Keratinocyte (primary cell): ENCODE data around the gene DEPDC7. TPM values are rescaled to one million over a fixed set of nuclear protein-coding genes. Genes with fewer than 3 reads are reported as not detected.

ENCODE experiments used
- DNase-seq: peaks from one replicate; pipeline ENCODE4 v3.0.0-alpha.2; 2011; ENCODE audit warnings: low read depth, missing footprints, low spot score
- FAIRE-seq: peaks from 2 replicates; lab custom pipeline; 2011; peaks lifted over from hg19 to GRCh38; lab: Jason Lieb, UNC
- H2AFZ ChIP-seq: 2 replicates; pipeline ENCODE4 v1.6.0; 2012; ENCODE audit warnings: low read length, control low read depth, inconsistent platforms; ENCODE audit not compliant: control insufficient read depth
- H3K27ac ChIP-seq: 2 replicates; pipeline ENCODE4 v1.5.1; 2011; ENCODE audit warnings: low read length; ENCODE audit not compliant: control insufficient read depth, insufficient read depth
- H3K27me3 ChIP-seq: 3 replicates; pipeline ENCODE4 v1.6.0; 2011; ENCODE audit warnings: low read length; ENCODE audit not compliant: control insufficient read depth, insufficient read depth; ENCODE audit errors: extremely low read depth
- H3K36me3 ChIP-seq, 2 experiments: 2 replicates in 1 of 2; 3 replicates in 1 of 2; pipeline ENCODE4 v1.5.1; 2011; ENCODE audit warnings: low read length in 2 of 2, mild to moderate bottlenecking in 1 of 2; ENCODE audit not compliant: control insufficient read depth in 2 of 2, insufficient read depth in 2 of 2; ENCODE audit errors: extremely low read depth in 1 of 2
- H3K4me1 ChIP-seq: 3 replicates; pipeline ENCODE4 v1.5.1; 2011; ENCODE audit warnings: low read length; ENCODE audit not compliant: control insufficient read depth, insufficient read depth; ENCODE audit errors: extremely low read depth
- H3K4me2 ChIP-seq: 3 replicates; pipeline ENCODE4 v1.6.0; 2011; ENCODE audit warnings: low read depth, low read length; ENCODE audit not compliant: control insufficient read depth, insufficient read depth; ENCODE audit errors: extremely low read depth
- H3K4me3 ChIP-seq, 3 experiments: fragments of 200-600 bp in 1 of 3; sonication (generic) in 1 of 3; 2 replicates in 2 of 3; 3 replicates in 1 of 3; pipeline ENCODE4 v1.5.1; 2011 to 2016; ENCODE audit warnings: low read length in 3 of 3, mild to moderate bottlenecking in 3 of 3, control low read depth in 2 of 3, inconsistent platforms in 1 of 3, low read depth in 1 of 3, mixed read lengths in 1 of 3, mixed run types in 1 of 3, moderate library complexity in 1 of 3; ENCODE audit not compliant: control insufficient read depth in 2 of 3, insufficient read depth in 2 of 3; ENCODE audit errors: extremely low read depth in 1 of 3
- H3K79me2 ChIP-seq: 2 replicates; pipeline ENCODE4 v1.6.0; 2012; ENCODE audit warnings: low read length; ENCODE audit not compliant: control insufficient read depth, insufficient read depth
- H3K9ac ChIP-seq: 3 replicates; pipeline ENCODE4 v1.6.0; 2011; ENCODE audit warnings: low read length; ENCODE audit not compliant: control insufficient read depth, insufficient read depth; ENCODE audit errors: extremely low read depth
- H3K9me1 ChIP-seq: 3 replicates; pipeline ENCODE4 v1.6.0; 2011; ENCODE audit warnings: low read length; ENCODE audit not compliant: control insufficient read depth, insufficient read depth; ENCODE audit errors: extremely low read depth
- H3K9me3 ChIP-seq: 2 replicates; pipeline ENCODE4 v1.5.1; 2012; ENCODE audit warnings: low read depth, low read length; ENCODE audit not compliant: control insufficient read depth
- H4K20me1 ChIP-seq: 3 replicates; pipeline ENCODE4 v1.6.0; 2011; ENCODE audit warnings: low read length; ENCODE audit not compliant: control insufficient read depth, insufficient read depth; ENCODE audit errors: extremely low read depth
- CTCF ChIP-seq, 3 experiments: IDR thresholded peaks in 1 of 3; conservative IDR thresholded peaks in 1 of 3; optimal IDR thresholded peaks in 1 of 3; 2 replicates in 2 of 3; 3 replicates in 1 of 3; pipeline versions ENCODE3 to v1.5.1; 2011; ENCODE audit warnings: low read length in 3 of 3, mild to moderate bottlenecking in 3 of 3, moderate library complexity in 2 of 3, control low read depth in 1 of 3, inconsistent platforms in 1 of 3; ENCODE audit not compliant: insufficient read depth in 2 of 3; ENCODE audit errors: extremely low read depth in 1 of 3
- EZH2 ChIP-seq: IDR thresholded peaks from one replicate; pipeline ENCODE4 v1.6.1; 2012; ENCODE audit warnings: inconsistent platforms, mild to moderate bottlenecking, low read length, moderate library complexity
- dilution Hi-C: fragments of 300-500 bp; cut with MboI; formaldehyde crosslinking; loops from one replicate; pipeline ENCODE4 v1.7.0; 2020; ENCODE audit warnings: low sequenced_read_pairs; ENCODE audit not compliant: extremely low pct_ligation_motif_present
- polyA plus RNA-seq, 5 experiments: library from polyadenylated mRNA; depleted of rRNA in 3 of 5; stranded (reverse) in 3 of 5; stranded (forward) in 1 of 5; unstranded in 1 of 5; fragments of >200 nt; gene quantifications; 1 replicate in 1 of 5; 2 replicates in 3 of 5; 3 replicates in 1 of 5; pipeline versions ENCODE4 v1.2.1 to v1.2.3, GENCODE V29; 2011 to 2012; ENCODE audit warnings: missing spikeins in 2 of 5, low read depth in 1 of 5, low replicate concordance in 1 of 5

Gene DEPDC7
- polyA plus RNA-seq, 1 donor (not counting 4 experiments of a cell fraction or from before 2014, with no cell fraction given): 29.8 TPM

DNA sequence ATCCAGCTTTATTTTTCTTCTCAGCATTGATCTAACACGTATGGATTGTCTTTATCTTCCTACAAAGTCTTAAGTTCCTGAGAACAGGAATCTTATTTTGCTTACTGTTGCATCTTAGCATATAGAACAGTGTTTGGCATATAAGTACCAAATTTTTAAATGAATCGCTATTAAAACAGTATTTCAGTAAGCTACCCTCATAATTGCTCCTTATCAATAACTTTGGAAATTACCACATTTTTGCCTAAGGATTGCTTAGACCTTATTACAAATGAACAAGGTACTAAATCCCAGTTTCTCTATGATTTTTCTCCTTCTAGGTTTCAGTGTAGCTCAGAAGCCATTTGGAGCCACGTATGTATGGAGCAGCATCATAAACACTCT is 9.7 kb downstream of the DEPDC7 start:
- peaks cover 2% of the 10 kb centered on the region for H3K9me1 ChIP-seq
- no peaks in the 10 kb centered on the region for H4K20me1 ChIP-seq
- no peak overlapping the region for H2AFZ ChIP-seq
- no peak overlapping the region for H3K4me3 ChIP-seq
- H3K36me3 ChIP-seq: peaks cover 3 to 5% of the 10 kb centered on the region in 2 experiments
- no peak overlapping the region for H3K9ac ChIP-seq
- peaks cover 10% of the 10 kb centered on the region for H3K4me1 ChIP-seq
- FAIRE-seq (no peak), DNase-seq (no peak)
- no peak overlapping the region for H3K4me2 ChIP-seq
- no peak overlapping the region for H3K27ac ChIP-seq
- no peaks in the 10 kb centered on the region for H3K9me3 ChIP-seq
- H3K27me3 ChIP-seq: no peaks in the 10 kb centered on the region
- dilution Hi-C loops: no loop called here
- peaks cover 34% of the 10 kb centered on the region for H3K79me2 ChIP-seq
- TF ChIP-seq CTCF (optimal IDR thresholded peaks at IDR 0.05 in 1 of 3, IDR thresholded peaks at IDR 0.05 in 1 of 3, conservative IDR thresholded peaks at IDR 0.05 in 1 of 3; ENCODE audit: extremely low read depth in 1 of 3, insufficient read depth in 2 of 3, low read length in 3 of 3) (no peak), EZH2 (no peak)

GRCh38 chr11:33027233-33027632 is 11.6 kb downstream of the DEPDC7 start:
- no peaks in the 10 kb centered on the region for H4K20me1 ChIP-seq
- H3K79me2 ChIP-seq: peaks cover 18% of the 10 kb centered on the region
- FAIRE-seq (no peak), DNase-seq (no peak)
- H3K4me1 ChIP-seq: peaks cover 6% of the 10 kb centered on the region
- H3K9me1 ChIP-seq: peaks cover 2% of the 10 kb centered on the region
- peaks cover 5 to 9% of the 10 kb centered on the region in 2 experiments for H3K36me3 ChIP-seq
- no peak overlapping the region for H3K27ac ChIP-seq
- dilution Hi-C loops: no loop called here
- H2AFZ ChIP-seq: no peak overlapping the region
- no peak overlapping the region for H3K4me2 ChIP-seq
- H3K27me3 ChIP-seq: no peaks in the 10 kb centered on the region
- H3K9me3 ChIP-seq: no peaks in the 10 kb centered on the region
- TF ChIP-seq CTCF (optimal IDR thresholded peaks at IDR 0.05 in 1 of 3, IDR thresholded peaks at IDR 0.05 in 1 of 3, conservative IDR thresholded peaks at IDR 0.05 in 1 of 3; ENCODE audit: extremely low read depth in 1 of 3, insufficient read depth in 2 of 3, low read length in 3 of 3) (no peak), EZH2 (no peak)
- no peak overlapping the region for H3K9ac ChIP-seq
- no peak overlapping the region for H3K4me3 ChIP-seq
